Measurements from ENCODE around the gene ROGDI.

ROGDI gene

DNA sequence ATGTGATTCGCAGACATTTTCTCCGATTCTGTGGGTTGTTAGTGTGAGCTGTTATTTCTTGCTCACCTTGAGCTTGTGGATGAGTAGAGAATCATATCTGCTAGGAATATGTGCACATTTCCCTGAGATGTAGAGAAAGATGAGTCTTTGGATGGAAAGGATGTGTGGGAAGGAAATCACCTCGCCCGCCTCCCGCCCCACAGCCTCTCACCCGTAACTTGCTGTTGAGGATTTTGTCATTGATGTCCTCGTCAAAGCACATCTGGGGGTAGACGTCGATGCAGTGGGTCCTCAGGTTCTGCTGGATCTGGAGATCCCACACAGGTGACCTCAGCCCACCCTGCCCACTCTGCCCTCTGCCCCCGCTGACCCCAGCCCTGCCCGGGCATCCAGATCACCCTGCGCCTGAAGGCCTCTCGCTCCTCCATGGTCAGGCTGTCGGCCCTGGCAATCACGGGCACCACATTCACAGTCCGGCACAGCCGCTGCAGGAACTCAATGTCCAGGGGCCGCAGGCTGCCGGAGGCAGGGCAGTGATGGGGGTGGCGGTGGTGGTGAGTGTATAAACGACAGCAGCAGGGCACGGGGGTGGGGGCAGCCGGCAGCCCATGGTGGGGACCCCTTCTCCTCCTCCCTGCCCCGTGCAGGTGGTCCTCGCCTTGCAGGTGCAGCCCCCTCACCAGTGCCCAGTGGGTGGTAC lies 19.0 kb downstream of the ROGDI start:
- Histone ChIP-seq H3K27me3 (ENCODE audit: insufficient read depth, poor library complexity, severe bottlenecking) (no peaks in the 10 kb centered on the region), H3K4me3 (ENCODE audit: severe bottlenecking) (no peak overlapping the region), H3K4me1 (ENCODE audit: insufficient read depth, poor library complexity, severe bottlenecking) (no peaks in the 10 kb centered on the region), H3K9me3 (ENCODE audit: severe bottlenecking) (no peaks in the 10 kb centered on the region), H3K36me3 (ENCODE audit: low read depth) (no peaks in the 10 kb centered on the region), H3K27ac (ENCODE audit: poor library complexity, severe bottlenecking) (no peak overlapping the region)
- ATAC-seq (ENCODE audit: low read depth) (no peak), DNase-seq (ENCODE audit: low spot score) (no peak)
- TF ChIP-seq, protein P1, sequence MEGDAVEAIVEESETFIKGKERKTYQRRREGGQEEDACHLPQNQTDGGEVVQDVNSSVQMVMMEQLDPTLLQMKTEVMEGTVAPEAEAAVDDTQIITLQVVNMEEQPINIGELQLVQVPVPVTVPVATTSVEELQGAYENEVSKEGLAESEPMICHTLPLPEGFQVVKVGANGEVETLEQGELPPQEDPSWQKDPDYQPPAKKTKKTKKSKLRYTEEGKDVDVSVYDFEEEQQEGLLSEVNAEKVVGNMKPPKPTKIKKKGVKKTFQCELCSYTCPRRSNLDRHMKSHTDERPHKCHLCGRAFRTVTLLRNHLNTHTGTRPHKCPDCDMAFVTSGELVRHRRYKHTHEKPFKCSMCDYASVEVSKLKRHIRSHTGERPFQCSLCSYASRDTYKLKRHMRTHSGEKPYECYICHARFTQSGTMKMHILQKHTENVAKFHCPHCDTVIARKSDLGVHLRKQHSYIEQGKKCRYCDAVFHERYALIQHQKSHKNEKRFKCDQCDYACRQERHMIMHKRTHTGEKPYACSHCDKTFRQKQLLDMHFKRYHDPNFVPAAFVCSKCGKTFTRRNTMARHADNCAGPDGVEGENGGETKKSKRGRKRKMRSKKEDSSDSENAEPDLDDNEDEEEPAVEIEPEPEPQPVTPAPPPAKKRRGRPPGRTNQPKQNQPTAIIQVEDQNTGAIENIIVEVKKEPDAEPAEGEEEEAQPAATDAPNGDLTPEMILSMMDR (IDR thresholded peaks at IDR 0.05; ENCODE audit: poor library complexity, severe bottlenecking), result no peak

DNA sequence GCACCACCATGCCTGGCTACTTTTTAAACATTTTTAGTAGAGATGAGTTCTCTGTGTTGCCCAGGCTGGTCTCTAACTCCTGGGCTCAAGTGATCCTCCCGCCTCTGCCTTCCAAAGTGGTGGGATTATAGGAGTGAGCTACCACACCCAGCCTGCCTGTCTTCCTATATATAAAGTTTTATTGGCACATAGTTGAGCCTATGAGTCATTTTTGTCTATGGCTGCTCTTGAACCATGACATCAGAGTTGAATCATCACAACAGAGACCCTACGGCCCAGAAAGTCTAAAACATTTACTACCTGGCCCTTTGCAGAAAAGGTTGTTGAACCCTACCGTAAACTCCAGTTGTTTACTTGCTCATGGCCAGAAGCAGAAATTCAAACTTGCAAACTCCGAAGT lies 22.2 kb downstream of the ROGDI start:
- Histone ChIP-seq H3K4me3 (ENCODE audit: severe bottlenecking) (no peak overlapping the region), H3K9me3 (ENCODE audit: severe bottlenecking) (no peaks in the 10 kb centered on the region), H3K36me3 (ENCODE audit: low read depth) (no peaks in the 10 kb centered on the region), H3K27ac (ENCODE audit: poor library complexity, severe bottlenecking) (no peak overlapping the region), H3K27me3 (ENCODE audit: insufficient read depth, poor library complexity, severe bottlenecking) (no peaks in the 10 kb centered on the region), H3K4me1 (ENCODE audit: insufficient read depth, poor library complexity, severe bottlenecking) (no peaks in the 10 kb centered on the region)
- TF ChIP-seq, protein P1 (IDR thresholded peaks at IDR 0.05; ENCODE audit: poor library complexity, severe bottlenecking), result no peak
- no peak for ATAC-seq (ENCODE audit: low read depth)
- no peak for DNase-seq (ENCODE audit: low spot score)

DNA sequence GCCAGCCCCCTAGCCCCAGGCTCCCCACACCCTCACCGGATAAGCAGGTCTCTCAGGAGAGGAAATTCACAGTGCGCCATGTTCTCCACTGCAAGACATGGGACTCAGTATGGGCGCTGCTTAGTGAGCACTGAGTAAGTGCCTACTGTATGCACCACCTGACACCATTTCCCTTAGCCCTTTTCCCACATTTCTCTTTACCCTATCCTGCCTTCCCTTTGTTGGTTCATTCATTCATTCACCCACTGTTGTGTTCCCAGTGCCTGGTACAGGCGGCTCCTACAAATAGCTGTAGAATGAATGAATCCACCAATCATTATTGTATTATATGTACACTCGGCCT lies 24.4 kb downstream of the ROGDI start:
- no peaks in the 10 kb centered on the region for H3K4me1 ChIP-seq (ENCODE audit: insufficient read depth, poor library complexity, severe bottlenecking)
- H3K9me3 ChIP-seq (ENCODE audit: severe bottlenecking), result no peaks in the 10 kb centered on the region
- no peaks in the 10 kb centered on the region for H3K36me3 ChIP-seq (ENCODE audit: low read depth)

DNA sequence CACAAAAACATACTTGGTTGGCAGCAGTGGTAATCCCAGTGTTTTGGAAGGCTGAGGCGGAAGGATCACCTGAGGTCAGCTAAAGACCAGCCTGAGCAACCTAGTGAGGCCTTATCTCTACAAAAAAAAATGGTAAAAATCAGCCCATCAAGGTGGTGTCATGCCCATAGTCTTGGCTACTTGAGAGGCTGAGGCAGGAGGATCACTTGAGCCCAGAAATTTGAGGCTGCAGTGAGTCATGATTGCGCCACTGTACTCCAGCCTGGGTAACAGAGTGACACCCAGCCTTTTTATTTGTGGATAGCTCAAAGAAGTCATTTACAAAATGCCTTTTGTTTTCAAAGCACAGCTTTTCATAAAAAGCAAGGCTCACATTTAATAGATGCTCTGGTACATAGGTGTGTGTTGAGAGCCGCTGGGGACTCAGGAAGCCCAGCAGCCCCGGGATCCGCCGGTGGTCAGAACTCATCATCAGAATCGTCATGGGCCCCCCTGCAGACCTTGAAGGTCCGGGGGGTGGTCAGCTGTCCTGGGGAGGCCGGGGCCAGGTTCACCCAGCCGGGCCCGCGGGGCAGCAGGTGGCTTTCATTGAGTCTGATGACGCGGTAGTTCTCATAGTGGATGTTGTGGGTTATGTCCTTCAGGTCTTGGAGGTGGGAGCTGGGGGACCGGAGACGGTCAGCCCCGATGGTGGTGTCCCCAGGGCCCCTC lies 24.9 kb downstream of the ROGDI start:
- Histone ChIP-seq H3K4me1 (ENCODE audit: insufficient read depth, poor library complexity, severe bottlenecking) (no peaks in the 10 kb centered on the region), H3K27me3 (ENCODE audit: insufficient read depth, poor library complexity, severe bottlenecking) (no peaks in the 10 kb centered on the region), H3K9me3 (ENCODE audit: severe bottlenecking) (no peaks in the 10 kb centered on the region), H3K36me3 (ENCODE audit: low read depth) (no peaks in the 10 kb centered on the region), H3K27ac (ENCODE audit: poor library complexity, severe bottlenecking) (no peak overlapping the region), H3K4me3 (ENCODE audit: severe bottlenecking) (no peak overlapping the region)
- ATAC-seq (ENCODE audit: low read depth), result no peak
- DNase-seq (ENCODE audit: low spot score), result no peak
- TF ChIP-seq, protein P1 (IDR thresholded peaks at IDR 0.05; ENCODE audit: poor library complexity, severe bottlenecking), result no peak

More for the DNA sequence above, 24.4 kb downstream of the ROGDI start:
- TF ChIP-seq, protein P1 (IDR thresholded peaks at IDR 0.05; ENCODE audit: poor library complexity, severe bottlenecking), result no peak
- H3K4me3 ChIP-seq (ENCODE audit: severe bottlenecking), result no peak overlapping the region
- DNase-seq (ENCODE audit: low spot score) (no peak), ATAC-seq (ENCODE audit: low read depth) (no peak)
- H3K27me3 ChIP-seq (ENCODE audit: insufficient read depth, poor library complexity, severe bottlenecking), result no peaks in the 10 kb centered on the region
- H3K27ac ChIP-seq (ENCODE audit: poor library complexity, severe bottlenecking), result no peak overlapping the region
